Left lung (tissue), 10 donors: ENCODE results near the gene IDNK. TPM values are rescaled to one million over a fixed set of nuclear protein-coding genes. Genes with fewer than 3 reads are reported as not detected.

ENCODE experiments used
- ATAC-seq: fragments of 200-7000 bp; cut with Tn5 transposase; one replicate; pipeline ENCODE4 v1.9.1; 2020; ENCODE audit warnings: moderate library complexity
- DNase-seq, 4 donors: peaks; one replicate each; pipeline ENCODE4 v3.0.0-alpha.2; 2013 to 2020
- H3K27ac ChIP-seq, 2 donors: fragments of 200-600 bp; sonication (generic) in 1 of 2; one replicate each; pipeline versions ENCODE4 v1.5.0 to v1.8.0; 2020 to 2021
- H3K27me3 ChIP-seq, 2 donors: fragments of 200-600 bp; sonication (generic) in 1 of 2; one replicate each; pipeline versions ENCODE4 v1.5.0 to v1.8.0; 2020 to 2021
- H3K36me3 ChIP-seq, 2 donors: fragments of 200-600 bp; sonication (generic) in 1 of 2; one replicate each; pipeline versions ENCODE4 v1.5.0 to v1.8.0; 2020 to 2021
- H3K4me1 ChIP-seq, 2 donors: fragments of 200-600 bp; one replicate each; pipeline ENCODE4 v1.8.0; 2021
- H3K4me3 ChIP-seq, 2 donors: fragments of 200-600 bp; sonication (generic) in 1 of 2; one replicate each; pipeline versions ENCODE4 v1.5.0 to v1.8.0; 2020 to 2021; ENCODE audit warnings: mild to moderate bottlenecking in 1 of 2
- H3K9me3 ChIP-seq, 2 donors: fragments of 200-600 bp; sonication (generic) in 1 of 2; one replicate each; pipeline versions ENCODE4 v1.5.0 to v1.8.0; 2020 to 2021
- intact Hi-C, 2 donors: fragments of 100-400 bp; cut with DNase I; formaldehyde crosslinking; loops; one replicate each; pipeline versions ENCODE4 v1.11.2 to v1.14.2; 2022
- polyA plus RNA-seq, 6 donors: library from polyadenylated mRNA; unstranded; fragments of 120-200 nt; gene quantifications; one replicate each; pipeline ENCODE4 v1.2.1, GENCODE V29; 2013; ENCODE audit not compliant: insufficient read length in 6 of 6
- total RNA-seq, 2 donors: library from RNA; stranded (reverse); fragmentation: NEBNext Ultra II Directional; extraction: Animal tissue kit (Norgen Biotek cat#: 25700); gene quantifications; one replicate each; pipeline ENCODE4 v1.2.1, GENCODE V29; 2021
- TF ChIP-seq, protein P1 (sequence below), 2 donors: fragments of 200-600 bp; sonication (generic) in 1 of 2; IDR thresholded peaks; one replicate each; pipeline versions ENCODE4 v1.5.0 to v1.8.0; 2021; ENCODE audit warnings: antibody characterized with exemption in 2 of 2
- donor health status: DM: no; HTN: yes; CAD: no.
- donor health status: DM: no; HTN: no; CAD: no.

Gene IDNK
- total and polyA plus RNA-seq, 8 donors = 3.7 to 7.5 (median 5.3) TPM

DNA sequence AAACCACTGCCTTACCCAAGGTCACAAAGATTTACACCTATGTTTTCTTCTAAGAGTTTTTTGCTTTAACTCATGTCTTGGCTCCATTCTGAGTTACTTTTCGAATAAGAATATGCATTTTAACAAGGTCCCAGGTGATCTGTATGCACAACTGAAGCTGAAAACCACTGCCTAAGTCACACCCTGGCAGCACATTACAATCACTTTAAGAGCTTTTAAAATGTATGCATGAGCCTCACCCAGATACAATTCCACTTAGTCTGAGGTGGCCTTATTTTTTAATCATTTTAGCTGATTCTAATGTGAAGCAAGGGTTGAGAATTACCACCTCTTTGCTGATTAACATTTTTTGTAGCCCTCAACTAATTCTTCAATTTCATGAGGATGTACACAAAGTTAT is 29.5 kb downstream of the IDNK start:
- ATAC-seq (no peak), DNase-seq (no peak)
- TF ChIP-seq, protein P1, sequence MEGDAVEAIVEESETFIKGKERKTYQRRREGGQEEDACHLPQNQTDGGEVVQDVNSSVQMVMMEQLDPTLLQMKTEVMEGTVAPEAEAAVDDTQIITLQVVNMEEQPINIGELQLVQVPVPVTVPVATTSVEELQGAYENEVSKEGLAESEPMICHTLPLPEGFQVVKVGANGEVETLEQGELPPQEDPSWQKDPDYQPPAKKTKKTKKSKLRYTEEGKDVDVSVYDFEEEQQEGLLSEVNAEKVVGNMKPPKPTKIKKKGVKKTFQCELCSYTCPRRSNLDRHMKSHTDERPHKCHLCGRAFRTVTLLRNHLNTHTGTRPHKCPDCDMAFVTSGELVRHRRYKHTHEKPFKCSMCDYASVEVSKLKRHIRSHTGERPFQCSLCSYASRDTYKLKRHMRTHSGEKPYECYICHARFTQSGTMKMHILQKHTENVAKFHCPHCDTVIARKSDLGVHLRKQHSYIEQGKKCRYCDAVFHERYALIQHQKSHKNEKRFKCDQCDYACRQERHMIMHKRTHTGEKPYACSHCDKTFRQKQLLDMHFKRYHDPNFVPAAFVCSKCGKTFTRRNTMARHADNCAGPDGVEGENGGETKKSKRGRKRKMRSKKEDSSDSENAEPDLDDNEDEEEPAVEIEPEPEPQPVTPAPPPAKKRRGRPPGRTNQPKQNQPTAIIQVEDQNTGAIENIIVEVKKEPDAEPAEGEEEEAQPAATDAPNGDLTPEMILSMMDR (IDR thresholded peaks at IDR 0.05) = no peak
- Histone ChIP-seq H3K27me3 (no peaks in the 10 kb centered on the region), H3K4me1 (no peaks in the 10 kb centered on the region), H3K36me3 (peaks cover 0 to 79% of the 10 kb centered on the region in 2 donors), H3K9me3 (no peaks in the 10 kb centered on the region), H3K27ac (no peak overlapping the region), H3K4me3 (no peak overlapping the region)
- intact Hi-C loops = no loop called here

DNA sequence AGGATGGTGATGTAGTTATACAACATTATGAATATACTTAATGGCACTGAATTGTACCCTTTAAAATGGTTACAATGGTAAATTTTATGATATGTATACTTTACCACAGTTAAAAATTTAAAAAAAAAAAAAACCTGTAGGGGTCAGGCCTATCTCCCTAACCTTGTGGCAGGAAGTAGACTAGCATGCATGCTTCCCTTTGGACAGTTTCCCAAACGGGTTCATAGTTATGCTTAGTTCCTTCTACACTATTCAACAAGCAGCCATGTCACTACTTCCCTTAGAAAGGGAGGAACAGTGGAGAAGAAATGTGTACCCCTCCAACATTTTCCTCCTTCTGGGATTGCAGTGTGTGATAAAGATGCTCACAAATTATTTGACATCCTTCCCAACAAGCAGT is 32.5 kb downstream of the IDNK start:
- TF ChIP-seq, protein P1 (IDR thresholded peaks at IDR 0.05) = no peak
- ATAC-seq = no peak

DNA sequence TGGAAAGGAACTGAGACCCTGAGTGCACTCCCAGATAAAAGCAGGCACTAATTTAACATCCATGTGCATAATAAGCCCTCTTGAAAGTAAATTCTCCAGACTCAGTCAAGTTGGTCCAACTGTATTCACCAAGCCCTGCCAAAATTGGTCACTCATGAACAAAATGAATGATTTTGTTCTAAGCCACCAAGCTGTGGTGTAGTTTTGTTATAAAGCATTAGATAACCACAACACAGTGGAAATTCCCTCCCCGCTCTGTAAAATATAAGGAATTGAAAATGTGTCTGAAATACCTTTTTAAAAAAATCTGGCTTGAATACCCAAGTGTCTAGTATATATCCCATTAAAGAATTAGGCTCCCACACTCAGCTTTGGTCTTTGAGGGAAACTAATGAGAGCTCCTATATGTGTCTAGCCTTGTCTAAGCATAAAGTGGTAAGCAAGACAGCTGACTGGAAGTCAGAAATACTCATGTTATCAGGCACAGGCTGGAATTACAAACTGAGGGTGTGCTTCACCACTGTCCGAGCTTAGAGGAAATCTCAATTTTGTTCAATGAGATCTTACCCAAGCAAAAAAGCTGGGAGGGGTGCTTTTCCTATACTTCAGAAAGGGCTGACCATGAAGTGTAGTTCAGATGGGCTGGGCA is 33.2 kb downstream of the IDNK start:
- Histone ChIP-seq H3K9me3 (no peaks in the 10 kb centered on the region), H3K4me3 (no peak overlapping the region), H3K36me3 (peaks cover 0 to 94% of the 10 kb centered on the region in 2 donors), H3K27me3 (no peaks in the 10 kb centered on the region), H3K27ac (no peak overlapping the region), H3K4me1 (no peaks in the 10 kb centered on the region)
- intact Hi-C loops = no loop called here
- no peak for DNase-seq
- TF ChIP-seq, protein P1 (IDR thresholded peaks at IDR 0.05) = no peak
- ATAC-seq = no peak

More for the DNA sequence above, 32.5 kb downstream of the IDNK start:
- Histone ChIP-seq H3K27ac (no peak overlapping the region), H3K4me1 (no peaks in the 10 kb centered on the region), H3K4me3 (no peak overlapping the region), H3K9me3 (no peaks in the 10 kb centered on the region), H3K36me3 (peaks cover 0 to 94% of the 10 kb centered on the region in 2 donors), H3K27me3 (no peaks in the 10 kb centered on the region)
- intact Hi-C loops = no loop called here
- DNase-seq = no peak

DNA sequence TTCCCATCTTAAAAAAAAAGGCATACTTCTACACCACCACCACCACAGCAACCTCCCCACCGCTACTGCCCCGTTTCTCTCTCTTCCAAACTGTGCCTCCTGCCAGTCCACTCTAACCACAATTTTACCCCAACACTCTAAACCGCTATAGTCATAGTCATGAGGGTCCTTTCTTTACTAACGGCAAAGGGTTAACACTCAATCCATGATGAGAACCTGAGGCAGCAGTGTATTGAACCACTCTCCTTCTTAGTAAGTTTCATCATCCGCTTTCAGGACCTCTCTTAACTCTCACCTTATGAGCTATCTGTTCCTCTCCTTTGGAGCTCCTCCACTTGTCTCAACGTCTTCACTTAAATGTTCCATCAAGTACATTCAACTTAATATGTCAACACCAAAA is 34.0 kb downstream of the IDNK start:
- H3K27me3 ChIP-seq = no peaks in the 10 kb centered on the region
- TF ChIP-seq, protein P1 (IDR thresholded peaks at IDR 0.05) = no peak
- H3K27ac ChIP-seq = no peak overlapping the region
- ATAC-seq = no peak
- peaks cover 0 to 94% of the 10 kb centered on the region in 2 donors for H3K36me3 ChIP-seq
- intact Hi-C loops = no loop called here
- DNase-seq = no peak
- H3K9me3 ChIP-seq = no peaks in the 10 kb centered on the region
- H3K4me3 ChIP-seq = no peak overlapping the region
- H3K4me1 ChIP-seq = no peaks in the 10 kb centered on the region

DNA sequence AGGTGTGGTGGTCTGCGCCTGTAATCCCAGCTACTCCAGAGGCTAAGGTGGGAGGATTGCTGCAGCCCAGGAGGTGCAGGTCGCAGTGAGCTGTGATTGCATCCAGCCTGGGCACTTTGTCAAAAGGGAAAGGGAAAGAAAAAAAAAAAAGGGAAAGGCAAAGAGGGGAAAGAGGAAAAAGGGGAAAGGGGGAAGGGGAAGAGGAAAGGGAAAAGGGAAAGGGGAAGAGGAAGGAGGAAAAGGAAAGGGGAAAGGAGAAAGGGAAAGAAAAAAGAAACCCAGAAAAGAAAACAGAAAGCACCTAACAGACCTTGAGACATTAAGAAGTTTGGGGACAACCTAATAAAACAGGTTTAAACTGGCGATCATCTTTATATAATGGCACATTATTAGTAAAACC is 40.0 kb downstream of the IDNK start:
- TF ChIP-seq, protein P1 (IDR thresholded peaks at IDR 0.05) = no peak
- Histone ChIP-seq H3K4me1 (peaks cover 0 to 7% of the 10 kb centered on the region in 2 donors), H3K9me3 (no peaks in the 10 kb centered on the region), H3K36me3 (peaks cover 0 to 78% of the 10 kb centered on the region in 2 donors), H3K27ac (no peak overlapping the region), H3K4me3 (no peak overlapping the region), H3K27me3 (no peaks in the 10 kb centered on the region)
- DNase-seq (no peak), ATAC-seq (no peak)
- intact Hi-C loops = no loop called here
